Parathyroid adenoma (tissue), 2 donors: ENCODE data around the gene IKBKG.

ENCODE experiments used
- H2AFZ ChIP-seq: fragments of 300-600 bp; sonication (generic); one replicate; pipeline ENCODE4 v1.7.0; 2017; ENCODE audit warnings: antibody characterized with exemption, mild to moderate bottlenecking
- H3K27ac ChIP-seq: fragments of 300-600 bp; sonication (generic); one replicate; pipeline ENCODE4 v1.7.0; 2017
- H3K27me3 ChIP-seq: fragments of 300-600 bp; sonication (generic); one replicate; pipeline ENCODE4 v1.7.0; 2017; ENCODE audit warnings: low read length; ENCODE audit not compliant: control insufficient read depth, insufficient read depth
- H3K36me3 ChIP-seq: fragments of 300-600 bp; sonication (generic); one replicate; pipeline ENCODE4 v1.7.0; 2017; ENCODE audit warnings: low read length; ENCODE audit not compliant: control insufficient read depth, insufficient read depth
- H3K4me1 ChIP-seq: fragments of 300-600 bp; sonication (generic); one replicate; pipeline ENCODE4 v1.7.0; 2017; ENCODE audit warnings: control low read depth
- H3K4me2 ChIP-seq: fragments of 300-600 bp; sonication (generic); one replicate; pipeline ENCODE4 v1.7.0; 2017; ENCODE audit warnings: low read length
- H3K4me3 ChIP-seq: fragments of 300-600 bp; sonication (generic); one replicate; pipeline ENCODE4 v1.7.0; 2017; ENCODE audit warnings: low read depth, low read length
- H3K79me2 ChIP-seq: fragments of 300-600 bp; sonication (generic); one replicate; pipeline ENCODE4 v1.7.0; 2017; ENCODE audit warnings: control low read depth
- H3K9ac ChIP-seq: fragments of 300-600 bp; sonication (generic); one replicate; pipeline ENCODE4 v1.7.0; 2017; ENCODE audit warnings: mild to moderate bottlenecking
- H3K9me3 ChIP-seq: fragments of 300-600 bp; sonication (generic); one replicate; pipeline ENCODE4 v1.7.0; 2017; ENCODE audit warnings: low read length; ENCODE audit not compliant: control insufficient read depth
- TF ChIP-seq, protein P1 (sequence below): fragments of 300-600 bp; sonication (generic); IDR thresholded peaks from one replicate; pipeline ENCODE4 v1.7.0; 2017; ENCODE audit warnings: antibody characterized with exemption, mild to moderate bottlenecking
- donor health status: primary hyperparathyroidism.

IKBKG gene

DNA sequence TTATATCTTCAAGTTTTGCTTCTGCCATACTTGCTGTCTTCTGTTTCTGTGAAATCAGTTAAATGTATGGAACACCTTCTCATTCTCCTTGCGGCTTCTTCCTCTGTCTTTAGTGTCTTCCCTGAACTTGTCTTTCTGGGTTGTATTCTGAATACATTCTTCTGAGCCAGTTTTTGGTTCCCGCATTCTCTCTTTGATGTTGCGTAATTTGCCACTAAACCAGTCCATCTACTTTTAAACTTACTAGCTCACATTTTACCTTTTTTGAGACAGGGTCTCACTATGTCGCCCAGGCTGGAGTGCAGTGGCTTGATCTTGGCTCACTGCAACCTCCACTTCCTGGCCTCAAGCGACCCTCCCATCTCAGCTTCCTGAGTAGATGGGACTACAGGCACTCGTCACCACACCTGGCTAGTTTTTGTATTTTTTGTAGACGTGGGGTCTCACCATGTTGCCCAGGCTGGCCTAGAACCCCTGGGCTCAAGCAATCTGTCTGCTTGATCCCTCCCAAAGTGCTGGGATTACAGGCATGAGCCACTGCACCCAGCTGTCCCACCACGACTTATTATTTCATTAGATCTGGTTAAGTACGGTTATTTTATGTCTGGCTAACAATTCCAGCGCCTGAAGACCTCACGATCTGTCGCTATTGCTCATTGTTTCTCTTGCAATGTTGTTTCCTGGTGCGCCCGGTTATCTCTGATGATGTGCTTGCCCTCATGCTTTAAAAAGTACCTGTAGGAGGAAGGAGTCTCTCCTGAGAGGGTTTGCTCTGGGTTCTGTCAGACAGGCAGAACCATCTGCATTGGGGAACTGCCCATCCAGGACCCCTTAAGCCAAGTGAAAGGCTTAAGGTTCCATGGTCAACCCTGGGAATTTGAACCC is 21.6 kb upstream of the IKBKG start:
- Histone ChIP-seq H3K27me3 (no peaks in the 10 kb centered on the region), H3K4me1 (peaks cover 3% of the 10 kb centered on the region), H3K36me3 (no peaks in the 10 kb centered on the region), H3K9ac (no peak overlapping the region), H3K4me2 (no peak overlapping the region), H3K27ac (no peak overlapping the region), H3K9me3 (no peaks in the 10 kb centered on the region), H3K4me3 (no peak overlapping the region), H3K79me2 (no peaks in the 10 kb centered on the region), H2AFZ (no peak overlapping the region)
- TF ChIP-seq, protein P1, sequence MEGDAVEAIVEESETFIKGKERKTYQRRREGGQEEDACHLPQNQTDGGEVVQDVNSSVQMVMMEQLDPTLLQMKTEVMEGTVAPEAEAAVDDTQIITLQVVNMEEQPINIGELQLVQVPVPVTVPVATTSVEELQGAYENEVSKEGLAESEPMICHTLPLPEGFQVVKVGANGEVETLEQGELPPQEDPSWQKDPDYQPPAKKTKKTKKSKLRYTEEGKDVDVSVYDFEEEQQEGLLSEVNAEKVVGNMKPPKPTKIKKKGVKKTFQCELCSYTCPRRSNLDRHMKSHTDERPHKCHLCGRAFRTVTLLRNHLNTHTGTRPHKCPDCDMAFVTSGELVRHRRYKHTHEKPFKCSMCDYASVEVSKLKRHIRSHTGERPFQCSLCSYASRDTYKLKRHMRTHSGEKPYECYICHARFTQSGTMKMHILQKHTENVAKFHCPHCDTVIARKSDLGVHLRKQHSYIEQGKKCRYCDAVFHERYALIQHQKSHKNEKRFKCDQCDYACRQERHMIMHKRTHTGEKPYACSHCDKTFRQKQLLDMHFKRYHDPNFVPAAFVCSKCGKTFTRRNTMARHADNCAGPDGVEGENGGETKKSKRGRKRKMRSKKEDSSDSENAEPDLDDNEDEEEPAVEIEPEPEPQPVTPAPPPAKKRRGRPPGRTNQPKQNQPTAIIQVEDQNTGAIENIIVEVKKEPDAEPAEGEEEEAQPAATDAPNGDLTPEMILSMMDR: no peak

DNA sequence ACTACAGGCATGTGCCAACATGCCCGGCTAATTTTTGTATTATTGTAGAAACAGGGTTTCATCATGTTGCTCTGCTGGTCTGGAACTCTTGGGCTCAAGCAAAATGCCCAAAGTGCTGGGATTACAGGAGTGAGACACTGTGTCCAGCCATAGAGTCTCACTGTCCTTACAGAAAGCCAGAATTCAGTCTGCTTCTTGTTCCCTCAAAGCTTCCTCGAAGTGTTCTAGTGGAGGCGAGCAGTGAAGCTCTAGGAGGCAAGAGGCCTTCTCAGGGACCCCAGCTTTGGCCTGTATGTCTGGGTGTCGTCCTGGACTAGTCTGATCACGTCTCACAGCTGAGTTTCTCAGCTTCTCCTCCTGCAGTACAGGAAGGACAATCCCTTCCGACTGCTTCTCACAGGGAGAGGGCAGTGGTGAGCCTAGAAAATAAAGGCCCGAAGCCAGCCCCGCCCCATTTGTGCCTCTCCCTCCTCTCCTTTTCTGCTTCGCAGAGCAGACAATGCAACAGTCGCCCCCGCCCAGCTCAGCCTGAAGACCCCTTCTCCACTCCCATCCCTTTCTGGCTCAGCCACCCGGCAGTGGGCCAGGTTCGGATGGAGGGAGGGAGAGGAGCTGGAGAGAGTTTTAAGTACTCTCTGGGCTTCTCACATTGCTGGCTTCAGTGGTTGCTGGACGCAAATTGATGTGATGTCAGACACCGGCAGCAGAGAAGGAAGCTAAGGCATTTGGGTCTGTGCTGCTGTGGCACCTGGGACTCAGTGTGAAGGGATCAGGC is 20.3 kb upstream of the IKBKG start:
- H3K4me3 ChIP-seq: peak overlapping the region; percentile 33
- H2AFZ ChIP-seq: peak overlapping the region; percentile 83
- peaks cover 3% of the 10 kb centered on the region for H3K4me1 ChIP-seq
- no peaks in the 10 kb centered on the region for H3K27me3 ChIP-seq
- no peaks in the 10 kb centered on the region for H3K79me2 ChIP-seq
- H3K27ac ChIP-seq: peak overlapping the region; percentile 39
- H3K9ac ChIP-seq: no peak overlapping the region
- H3K4me2 ChIP-seq: peak overlapping the region; percentile 52
- TF ChIP-seq, protein P1: peak; percentile 40
- no peaks in the 10 kb centered on the region for H3K9me3 ChIP-seq
- no peaks in the 10 kb centered on the region for H3K36me3 ChIP-seq

DNA sequence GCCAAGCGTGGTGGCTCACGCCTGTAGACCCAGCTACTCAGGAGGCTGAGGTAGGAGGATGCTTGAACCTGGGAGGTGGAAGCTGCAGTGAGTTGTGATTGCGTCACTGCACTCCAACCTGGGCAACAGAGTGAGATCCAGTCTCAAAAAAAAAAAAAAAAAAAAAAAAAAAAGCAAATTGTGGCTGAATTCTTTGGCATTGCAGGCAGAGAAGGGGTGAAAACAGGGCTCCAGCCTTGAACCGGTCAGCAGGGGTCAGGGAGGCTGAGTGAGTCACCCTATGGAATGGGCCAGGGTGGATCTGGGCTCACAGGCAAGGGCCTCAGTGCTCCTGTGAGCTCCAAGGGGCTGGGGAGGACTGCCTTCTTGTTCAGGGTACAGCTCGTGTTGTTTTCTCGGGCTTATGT is 18.2 kb upstream of the IKBKG start:
- Histone ChIP-seq H3K4me2 (no peak overlapping the region), H3K79me2 (no peaks in the 10 kb centered on the region), H3K9me3 (no peaks in the 10 kb centered on the region), H3K4me3 (no peak overlapping the region), H3K4me1 (peaks cover 3% of the 10 kb centered on the region), H3K36me3 (no peaks in the 10 kb centered on the region), H3K9ac (no peak overlapping the region), H2AFZ (no peak overlapping the region), H3K27me3 (no peaks in the 10 kb centered on the region), H3K27ac (no peak overlapping the region)
- TF ChIP-seq, protein P1: no peak

DNA sequence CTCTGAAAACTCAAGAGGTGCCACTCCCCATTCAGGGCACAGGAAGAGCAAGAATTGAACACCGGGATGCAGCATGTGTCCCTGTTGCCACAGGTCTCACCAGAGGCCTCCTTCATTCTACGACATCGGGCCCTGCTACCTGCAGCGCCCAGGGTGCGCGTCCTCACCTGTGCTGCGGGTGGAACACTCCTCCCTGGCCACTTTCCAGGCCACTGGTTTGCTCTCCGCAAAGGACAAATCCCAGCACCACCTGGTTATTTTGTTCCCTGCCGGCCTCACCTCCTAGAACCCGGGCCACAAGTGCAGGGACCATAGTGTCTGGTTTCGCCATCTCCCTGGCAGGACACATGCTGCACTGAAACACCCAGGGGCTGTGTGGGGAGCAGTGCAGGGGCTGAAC is 17.1 kb upstream of the IKBKG start:
- Histone ChIP-seq H3K9ac (no peak overlapping the region), H3K27me3 (no peaks in the 10 kb centered on the region), H3K9me3 (no peaks in the 10 kb centered on the region), H3K4me1 (peaks cover 3% of the 10 kb centered on the region), H3K27ac (no peak overlapping the region), H3K4me2 (no peak overlapping the region), H3K79me2 (no peaks in the 10 kb centered on the region), H3K36me3 (no peaks in the 10 kb centered on the region), H3K4me3 (no peak overlapping the region), H2AFZ (no peak overlapping the region)
- TF ChIP-seq, protein P1: no peak
